ENCODE results near the gene TMEM163.

GRCh38 chr2:134407154-134407890 lies 311.5 kb downstream of the TMEM163 start:
- TF ChIP-seq CTCF (IDR thresholded peaks at IDR 0.05) (no peak), POLR2AphosphoS5 (IDR thresholded peaks at IDR 0.05) (no peak), POLR2A (IDR thresholded peaks at IDR 0.05) (no peak)
